H1 (cell line): ENCODE measurements around the gene ARHGAP5. TPM values are rescaled to one million over a fixed set of nuclear protein-coding genes. Genes with fewer than 3 reads are reported as not detected.

Experiments
- CHD2 ChIP-seq: IDR thresholded peaks from 2 replicates; pipeline ENCODE4 v1.6.1; 2012; ENCODE audit warnings: low read length, improper control_type of control experiment
- JUND ChIP-seq: IDR thresholded peaks from 2 replicates; pipeline ENCODE4 v1.6.1; 2011; ENCODE audit warnings: mild to moderate bottlenecking, improper control_type of control experiment, low read length
- polyA plus RNA-seq, 7 experiments: library from polyadenylated mRNA; depleted of rRNA in 3 of 7; stranded (reverse) in 5 of 7; unstranded in 2 of 7; fragments of >200 nt in 5 of 7; fragments of 200-250 nt in 2 of 7; gene quantifications; 1 replicate in 5 of 7; 2 replicates in 1 of 7; 4 replicates in 1 of 7; pipeline versions ENCODE4 v1.2.1 to v1.2.3, GENCODE V29; 2011 to 2013; ENCODE audit warnings: missing spikeins in 2 of 7, mixed read lengths in 2 of 7
- total RNA-seq: library from RNA; stranded (reverse); fragmentation: NEBNext Ultra II Directional; extraction: Animal tissue kit (Norgen Biotek cat#: 25700); gene quantifications from 2 replicates; pipeline ENCODE4 v1.2.1, GENCODE V29; 2021

Gene ARHGAP5
- total and polyA plus RNA-seq, 2 of the 8 experiments (the other 6 are each of a cell fraction or from before 2014, with no cell fraction given), result 7.8 to 77.3 TPM

DNA sequence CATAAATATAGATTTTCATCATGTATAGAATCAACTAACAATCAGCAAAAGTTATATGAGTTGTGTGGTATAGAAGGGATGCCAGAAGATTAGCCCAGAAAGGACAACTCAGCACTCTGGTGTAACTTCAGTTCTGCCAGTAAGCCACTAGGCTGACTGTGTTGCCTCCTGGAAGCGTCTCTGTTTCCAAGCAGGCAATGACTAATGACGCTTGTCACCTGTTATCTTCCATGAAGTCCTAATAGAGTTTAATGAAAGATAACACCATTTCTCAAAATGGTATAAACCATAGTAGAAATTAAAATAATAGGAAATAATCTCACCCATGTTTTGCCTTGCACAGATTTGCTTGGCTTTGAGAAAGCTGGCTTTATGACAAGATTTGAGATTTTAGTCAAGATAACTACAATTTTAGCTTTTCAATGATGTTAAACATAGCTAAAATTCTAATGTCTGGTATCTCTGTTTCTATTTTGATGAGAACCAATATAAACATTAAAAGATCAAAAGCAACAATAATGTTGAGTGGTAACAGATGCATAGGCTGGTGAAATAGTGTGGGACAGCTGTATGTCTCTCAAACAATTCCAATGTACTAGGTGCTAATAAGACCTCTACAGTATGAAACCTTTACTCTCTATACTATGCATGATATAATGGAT is 115.7 kb downstream of the ARHGAP5 start (continued):
- TF ChIP-seq JUND, result no peak
- no peak for TF ChIP-seq CHD2
